Medulla oblongata (tissue), 1 donor: Measurements from ENCODE around the gene REEP3.

Source experiments
- DNase-seq: peaks from one replicate; pipeline ENCODE4 v3.0.0-alpha.2; 2015; ENCODE audit errors: extremely low spot score

REEP3 gene

DNA sequence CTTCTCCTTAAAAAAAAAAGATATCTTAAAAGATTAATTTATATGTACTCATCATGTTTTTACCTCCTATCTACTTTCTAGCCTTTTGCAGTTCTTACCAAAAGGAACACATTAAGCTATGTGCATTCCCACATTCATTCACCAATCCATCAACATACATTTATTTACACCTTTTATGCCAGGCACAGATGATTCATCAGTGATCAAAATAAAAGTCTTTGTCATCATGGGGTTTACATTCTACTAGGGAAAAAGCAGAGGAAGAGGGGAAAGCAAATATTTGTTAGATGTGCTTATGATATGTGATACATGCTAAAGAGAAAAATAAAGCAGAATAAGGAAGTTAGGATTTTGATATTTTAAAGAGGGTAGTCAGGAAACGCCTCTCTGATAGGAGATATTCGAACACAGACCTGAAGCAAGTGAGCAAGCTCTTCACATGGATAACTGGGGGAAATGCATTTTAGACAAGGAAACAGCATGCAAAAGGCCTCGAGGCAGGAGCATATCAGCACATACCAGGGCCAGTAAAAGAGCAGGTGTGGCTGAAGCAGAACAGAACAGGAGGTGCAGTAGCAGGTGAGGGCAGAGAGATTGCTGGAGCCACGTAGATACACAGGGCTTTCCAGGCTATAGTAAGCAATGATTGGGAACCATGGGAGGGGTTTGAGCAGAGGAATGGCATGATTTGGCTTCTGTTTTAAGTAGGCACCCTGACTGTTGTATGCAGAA, 67.4 kb downstream of the REEP3 start:
- no peak for DNase-seq

DNA sequence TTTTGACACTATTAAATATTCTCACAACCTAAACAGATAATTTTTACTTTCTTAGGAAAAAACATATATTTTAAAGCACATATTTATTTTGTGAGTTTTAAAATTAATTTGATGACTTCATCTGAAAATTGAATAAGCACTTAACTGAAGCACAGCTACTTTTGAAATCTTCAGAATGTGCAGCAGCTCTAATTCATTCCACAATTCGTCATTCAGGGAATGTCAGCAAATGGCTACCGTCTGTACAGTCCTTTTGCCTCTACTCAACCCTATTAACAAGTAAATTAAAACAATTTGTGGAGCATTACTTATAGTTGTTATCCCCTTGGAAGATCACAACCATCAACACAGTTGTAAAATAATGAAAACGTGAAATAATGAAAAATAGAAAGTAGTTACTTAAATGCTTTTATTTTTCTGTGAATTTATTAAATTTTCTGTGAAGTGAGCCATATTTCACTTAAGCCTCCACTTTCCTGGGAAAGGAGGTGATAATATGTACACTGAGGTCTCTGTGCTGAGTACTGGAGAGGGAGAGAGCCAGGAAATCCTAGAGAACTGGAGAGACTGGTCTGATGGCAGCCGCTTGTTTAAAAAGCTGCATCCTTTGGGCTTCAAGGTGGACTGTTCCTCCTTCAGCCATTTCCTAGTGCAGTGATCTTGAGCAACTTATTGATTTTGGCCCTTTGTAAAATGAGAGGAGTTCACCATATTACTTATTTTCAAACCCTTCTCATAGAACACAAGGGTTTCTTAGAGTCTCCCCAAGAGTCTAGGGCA, 70.6 kb downstream of the REEP3 start:
- no peak for DNase-seq

DNA sequence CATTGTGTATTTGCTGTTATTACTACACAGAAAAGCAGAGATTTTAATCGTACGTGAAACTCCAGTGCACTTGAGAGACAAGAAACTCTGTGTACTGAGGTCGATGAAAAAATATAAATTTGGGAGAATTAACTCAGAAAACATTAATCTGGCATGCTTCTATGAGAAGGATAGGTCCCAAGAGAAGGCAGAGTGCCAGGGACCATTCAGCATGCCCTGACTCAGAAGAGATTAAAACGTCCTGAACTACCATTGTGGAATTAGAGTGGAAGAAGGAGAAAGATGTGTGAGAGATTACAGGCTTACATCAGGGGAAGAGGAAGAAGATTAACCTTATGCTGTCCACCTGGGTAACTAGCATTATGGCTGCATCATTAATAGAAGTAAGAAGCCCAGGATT, 72.4 kb downstream of the REEP3 start:
- no peak for DNase-seq

DNA sequence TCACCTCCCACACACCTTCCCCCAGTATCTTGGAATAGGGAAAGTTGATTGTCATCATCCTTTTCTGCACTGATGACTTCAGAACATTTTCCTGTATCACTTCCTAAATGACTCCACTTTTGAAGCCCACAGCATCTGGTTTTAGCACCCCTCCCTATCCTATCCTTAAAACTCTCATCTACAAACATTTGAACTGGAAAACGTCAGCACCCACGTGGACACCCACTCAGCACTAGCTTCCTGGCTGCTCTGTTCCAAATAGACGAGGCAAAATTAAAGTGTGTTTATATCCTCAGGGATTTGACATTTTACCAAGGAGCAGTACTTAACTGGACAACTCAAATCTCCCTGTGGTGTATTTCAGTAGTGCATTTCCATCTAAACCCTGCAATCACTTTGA, 73.9 kb downstream of the REEP3 start:
- DNase-seq: no peak

GRCh38 chr10:63596924-63597323, 75.7 kb downstream of the REEP3 start:
- DNase-seq: no peak

DNA sequence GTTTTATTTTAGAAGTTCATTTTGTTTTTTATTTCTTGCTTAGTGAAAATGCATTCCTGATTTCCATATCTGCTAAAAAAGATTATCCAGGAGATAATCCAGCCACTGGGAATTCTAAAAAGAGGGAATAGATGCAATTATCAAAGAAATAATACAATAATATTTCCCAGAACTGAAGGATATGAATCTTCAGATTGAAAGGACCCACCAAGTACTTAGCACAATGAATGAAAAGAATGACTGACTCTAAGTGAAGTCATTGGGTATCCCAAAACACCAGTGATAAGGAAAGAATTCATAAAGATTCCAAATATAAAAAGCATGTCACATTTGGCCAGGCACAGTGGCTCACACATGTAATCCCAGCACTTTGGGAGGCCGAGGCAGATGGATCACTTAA, 79.3 kb downstream of the REEP3 start:
- no peak for DNase-seq

- DNase-seq: no peak
These were observed 82.7 kb downstream of the REEP3 start for GRCh38 chr10:63603709-63604445.

DNA sequence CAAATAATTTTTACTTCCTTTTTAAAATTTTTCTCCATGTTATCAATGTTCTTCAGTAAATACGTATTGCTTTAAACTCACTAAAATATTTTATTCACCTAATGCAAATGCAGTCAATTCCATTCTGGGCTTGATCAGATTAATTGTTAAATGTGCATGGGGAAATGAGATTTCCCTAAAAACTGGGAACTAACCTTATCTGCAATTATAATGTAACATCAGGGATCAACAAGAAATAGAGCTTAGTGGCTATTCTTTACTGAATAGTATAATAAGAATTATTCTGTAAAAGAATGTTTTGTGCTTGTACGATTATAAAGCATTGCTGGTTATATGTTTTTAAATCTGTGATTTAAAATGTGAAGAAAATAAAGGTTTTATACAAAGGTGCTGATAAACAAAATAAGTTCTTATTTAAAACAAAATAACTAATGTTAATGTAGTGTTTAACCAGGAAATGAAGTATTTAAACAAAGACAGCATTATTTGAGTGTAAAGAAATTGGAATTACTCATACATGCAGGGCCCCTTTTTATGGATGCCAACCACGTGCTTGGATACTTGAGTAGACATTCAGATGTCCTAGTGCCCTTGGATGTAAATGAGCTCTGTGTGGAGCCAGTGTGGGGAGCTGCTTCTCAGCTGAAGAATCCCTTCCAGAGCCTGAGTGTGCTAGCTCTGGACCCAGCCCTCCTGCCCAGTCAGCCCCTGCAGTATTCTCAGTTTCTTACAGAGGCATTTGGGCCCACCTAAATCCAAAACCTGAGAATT, 84.2 kb downstream of the REEP3 start:
- DNase-seq: peak; percentile 66

- DNase-seq: no peak
These were observed 87.3 kb downstream of the REEP3 start for GRCh38 chr10:63608511-63608910.

GRCh38 chr10:63611078-63611477, 89.9 kb downstream of the REEP3 start:
- no peak for DNase-seq

DNA sequence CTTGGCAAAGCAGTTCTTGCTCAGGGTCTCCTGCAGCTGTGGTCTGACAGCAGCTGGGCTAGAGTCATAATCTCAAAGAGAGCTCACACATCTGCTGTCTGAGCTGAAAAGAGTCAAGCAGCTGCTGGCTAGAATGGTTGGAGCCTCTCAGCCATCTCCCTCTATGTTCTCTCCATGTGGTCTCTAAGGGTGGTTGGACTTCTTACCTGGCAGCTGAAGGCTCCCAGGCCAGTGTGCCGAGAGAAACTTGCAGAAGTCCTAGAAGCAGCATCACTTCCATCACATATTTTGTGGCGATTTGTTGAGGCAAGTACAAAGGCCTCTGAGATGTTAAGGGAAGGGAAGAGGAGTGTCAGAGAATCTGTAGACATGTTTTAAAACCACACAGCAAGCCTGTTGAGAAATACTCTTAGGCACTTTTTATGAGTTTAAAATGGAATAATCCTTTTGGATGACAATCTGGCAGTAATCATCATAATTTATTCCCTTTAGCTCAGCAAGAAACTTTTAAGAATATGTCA, 93.2 kb downstream of the REEP3 start:
- no peak for DNase-seq

GRCh38 chr10:63618552-63618951, 97.4 kb downstream of the REEP3 start:
- DNase-seq: no peak

- DNase-seq: no peak
These were observed 98.2 kb downstream of the REEP3 start for GRCh38 chr10:63619426-63619825.

- no peak for DNase-seq
These were observed 100.9 kb downstream of the REEP3 start for GRCh38 chr10:63622097-63622496.

GRCh38 chr10:63624701-63625100, 103.5 kb downstream of the REEP3 start:
- DNase-seq: no peak

GRCh38 chr10:63627396-63627795, 106.2 kb downstream of the REEP3 start:
- DNase-seq: no peak

DNA sequence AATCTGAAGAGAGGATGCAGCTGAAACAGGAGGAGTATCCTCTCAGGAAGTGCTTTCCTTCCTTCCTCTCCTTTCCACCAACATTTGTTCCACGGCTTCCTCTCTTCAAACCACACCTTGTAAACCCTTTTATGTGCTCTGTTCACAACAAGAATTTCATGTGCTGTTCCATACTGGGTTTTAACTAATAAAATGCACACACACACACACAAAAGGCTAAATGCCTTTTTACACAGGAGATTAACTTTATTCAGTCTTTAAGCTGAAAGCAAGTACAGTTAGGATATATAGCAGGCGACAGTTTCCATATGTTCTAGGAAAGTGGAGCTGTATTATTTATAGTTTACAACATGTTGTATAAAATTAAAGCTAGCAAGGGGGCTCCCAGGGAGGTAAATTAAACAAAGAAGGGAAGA, 106.7 kb downstream of the REEP3 start:
- no peak for DNase-seq

- peak; percentile 90 for DNase-seq
These were observed 107.5 kb downstream of the REEP3 start for GRCh38 chr10:63628526-63629362.

GRCh38 chr10:63629363-63630084, 108.3 kb downstream of the REEP3 start:
- DNase-seq: peak; percentile 97
